Measurements from ENCODE around the gene UGGT2. TPM values are rescaled to one million over a fixed set of nuclear protein-coding genes. Genes with fewer than 3 reads are reported as not detected.

UGGT2 gene
- total and polyA plus RNA-seq, 4 donors, result 7.6 to 60.2 (median 16.3) TPM

- ATAC-seq (ENCODE audit: insufficient read depth, low FRiP score), result no peak
- TF ChIP-seq CTCF (IDR thresholded peaks at IDR 0.05; ENCODE audit: control extremely low read depth, extremely low read depth), result no peak
Observed at GRCh38 chr13:95902741-95903140, 150.5 kb downstream of the UGGT2 start.

GRCh38 chr13:95898256-95898655 is 154.9 kb downstream of the UGGT2 start:
- peaks cover 0 to 5% (median 3%) of the 10 kb centered on the region in 4 donors for H3K36me3 ChIP-seq (ENCODE audit: control insufficient read depth in 4 of 4, insufficient read depth in 4 of 4, low read length in 4 of 4)
- TF ChIP-seq CTCF (IDR thresholded peaks at IDR 0.05; ENCODE audit: control extremely low read depth, extremely low read depth), result no peak
- H3K27ac ChIP-seq (ENCODE audit: low read depth in 1 of 2, low read length in 1 of 2), result no peak overlapping the region
- no peaks in the 10 kb centered on the region for H3K4me1 ChIP-seq (ENCODE audit: control insufficient read depth in 5 of 5, insufficient read depth in 5 of 5, low read length in 5 of 5)
- 93 to 97% methylated on average over 1 of the region's 1 CpG for WGBS, 2 donors
- DNase-seq, result no peak
- no peak overlapping the region for H3K9ac ChIP-seq (ENCODE audit: insufficient read depth in 1 of 2, low read length in 2 of 2)
- H3K27me3 ChIP-seq (ENCODE audit: control insufficient read depth in 3 of 3, insufficient read depth in 3 of 3, low read length in 2 of 3), result no peaks in the 10 kb centered on the region
- no peak for ATAC-seq (ENCODE audit: insufficient read depth, low FRiP score)
- no peak overlapping the region for H3K4me3 ChIP-seq
- no peaks in the 10 kb centered on the region for H3K9me3 ChIP-seq (ENCODE audit: control insufficient read depth in 4 of 4, insufficient read depth in 3 of 4, low read length in 3 of 4)

More at GRCh38 chr13:95902741-95903140, 150.5 kb downstream of the UGGT2 start:
- DNase-seq, result peak in 2 of 3 donors; percentile 2
- H3K27ac ChIP-seq (ENCODE audit: low read depth in 1 of 2, low read length in 1 of 2), result no peak overlapping the region
- no peaks in the 10 kb centered on the region for H3K27me3 ChIP-seq (ENCODE audit: control insufficient read depth in 3 of 3, insufficient read depth in 3 of 3, low read length in 2 of 3)
- peaks cover 0 to 7% (median 0%) of the 10 kb centered on the region in 4 donors for H3K9me3 ChIP-seq (ENCODE audit: control insufficient read depth in 4 of 4, insufficient read depth in 3 of 4, low read length in 3 of 4)
- 36 to 79% methylated on average over 1 of the region's 1 CpG for WGBS, 2 donors
- peaks cover 0 to 7% (median 3%) of the 10 kb centered on the region in 4 donors for H3K36me3 ChIP-seq (ENCODE audit: control insufficient read depth in 4 of 4, insufficient read depth in 4 of 4, low read length in 4 of 4)
- no peak overlapping the region for H3K9ac ChIP-seq (ENCODE audit: insufficient read depth in 1 of 2, low read length in 2 of 2)
- H3K4me1 ChIP-seq (ENCODE audit: control insufficient read depth in 5 of 5, insufficient read depth in 5 of 5, low read length in 5 of 5), result no peaks in the 10 kb centered on the region
- H3K4me3 ChIP-seq, result no peak overlapping the region

- H3K36me3 ChIP-seq (ENCODE audit: control insufficient read depth in 4 of 4, insufficient read depth in 4 of 4, low read length in 4 of 4), result peaks cover 0 to 7% (median 5%) of the 10 kb centered on the region in 4 donors
- no peak overlapping the region for H3K27ac ChIP-seq (ENCODE audit: low read depth in 1 of 2, low read length in 1 of 2)
- ATAC-seq (ENCODE audit: insufficient read depth, low FRiP score), result no peak
Observed at GRCh38 chr13:95896301-95896700, 156.9 kb downstream of the UGGT2 start.

More at GRCh38 chr13:95896301-95896700, 156.9 kb downstream of the UGGT2 start:
- 87 to 91% methylated on average over 3 of the region's 3 CpGs for WGBS, 2 donors
- DNase-seq, result no peak
- Histone ChIP-seq H3K4me1 (ENCODE audit: control insufficient read depth in 5 of 5, insufficient read depth in 5 of 5, low read length in 5 of 5) (no peaks in the 10 kb centered on the region), H3K27me3 (ENCODE audit: control insufficient read depth in 3 of 3, insufficient read depth in 3 of 3, low read length in 2 of 3) (no peaks in the 10 kb centered on the region), H3K4me3 (no peak overlapping the region), H3K9me3 (ENCODE audit: control insufficient read depth in 4 of 4, insufficient read depth in 3 of 4, low read length in 3 of 4) (no peaks in the 10 kb centered on the region), H3K9ac (ENCODE audit: insufficient read depth in 1 of 2, low read length in 2 of 2) (no peak overlapping the region)
- no peak for TF ChIP-seq CTCF (IDR thresholded peaks at IDR 0.05; ENCODE audit: control extremely low read depth, extremely low read depth)
